RPMI8226 (cell line): ENCODE results near the gene POMP.
"Not testable (repeated sequence)": the region's sequence is repeated elsewhere in the genome, so short reads cannot be mapped to it uniquely, and the experiment has no call there.

ENCODE experiments used
- DNase-seq: peaks from one replicate; pipeline ENCODE4 v3.0.0-alpha.2; 2015

POMP gene

DNA sequence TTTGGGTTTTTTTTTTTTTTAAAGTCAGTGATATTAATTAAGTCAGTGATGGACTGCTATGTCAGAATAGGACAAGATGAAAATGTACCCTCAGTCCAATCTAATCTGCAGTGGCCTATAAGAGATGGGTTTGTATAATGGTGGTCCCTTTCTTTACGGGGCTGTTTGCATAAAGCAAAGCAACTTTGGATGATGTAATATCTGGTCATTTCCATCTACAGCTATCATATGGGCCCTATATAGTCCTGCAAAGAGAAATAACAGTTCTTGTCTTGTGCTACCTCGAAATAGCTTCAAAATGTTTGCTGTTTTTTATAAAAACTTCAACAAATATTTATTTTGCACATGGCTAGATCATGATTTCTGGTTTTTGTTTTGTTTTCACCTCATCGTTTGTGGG lies 20.2 kb upstream of the POMP start:
- DNase-seq = no peak

DNA sequence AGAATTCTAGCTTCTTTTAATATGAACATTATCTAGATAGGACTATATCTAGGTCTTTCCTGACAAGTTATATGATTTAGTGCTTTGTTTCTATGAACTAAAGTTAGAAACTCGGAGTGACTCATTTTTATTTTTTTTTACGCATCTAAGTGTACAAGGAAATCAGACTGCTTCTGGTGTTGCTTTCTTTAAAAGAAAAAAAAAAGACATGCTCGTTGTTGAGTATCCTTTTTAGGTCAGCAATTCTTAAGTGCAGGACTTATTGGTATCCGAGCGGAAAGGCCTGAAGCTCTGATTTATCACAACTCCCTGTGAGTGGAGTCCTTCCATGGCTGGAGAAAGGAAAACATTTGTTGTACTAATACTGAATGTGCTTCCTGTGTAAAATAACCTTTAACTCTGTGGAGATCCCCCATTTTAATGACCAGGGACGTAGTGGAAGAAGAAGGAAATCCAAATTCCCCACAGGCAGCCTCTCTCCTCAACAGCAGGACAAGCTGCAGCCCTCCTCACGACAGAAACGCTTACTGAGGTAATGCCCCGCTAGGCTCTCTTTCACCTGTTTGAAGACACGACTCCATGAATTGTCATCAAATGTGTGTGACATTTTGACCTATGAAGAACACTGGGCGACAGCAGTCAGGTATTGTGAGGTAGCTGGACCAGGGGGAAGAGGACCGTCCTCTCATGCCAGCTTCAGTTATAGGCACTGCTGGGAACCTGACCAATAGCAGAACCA lies 17.9 kb upstream of the POMP start:
- DNase-seq = no peak

DNA sequence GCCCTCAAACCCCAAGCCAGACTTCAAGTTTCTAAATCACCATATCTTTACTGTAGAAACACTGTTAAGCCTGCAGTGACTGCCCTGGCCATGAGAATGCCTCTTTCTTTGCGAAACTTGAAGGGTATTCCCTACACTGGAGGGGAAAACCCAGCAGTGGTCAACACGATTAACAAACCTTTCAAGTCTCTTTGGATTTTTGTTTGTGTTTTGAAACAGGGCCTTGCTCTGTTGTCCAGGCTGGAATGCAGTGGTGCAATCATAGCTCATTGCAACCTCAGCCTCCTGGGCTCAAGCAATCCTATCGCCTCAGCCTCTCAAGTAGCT lies 17.4 kb upstream of the POMP start:
- DNase-seq = no peak

DNA sequence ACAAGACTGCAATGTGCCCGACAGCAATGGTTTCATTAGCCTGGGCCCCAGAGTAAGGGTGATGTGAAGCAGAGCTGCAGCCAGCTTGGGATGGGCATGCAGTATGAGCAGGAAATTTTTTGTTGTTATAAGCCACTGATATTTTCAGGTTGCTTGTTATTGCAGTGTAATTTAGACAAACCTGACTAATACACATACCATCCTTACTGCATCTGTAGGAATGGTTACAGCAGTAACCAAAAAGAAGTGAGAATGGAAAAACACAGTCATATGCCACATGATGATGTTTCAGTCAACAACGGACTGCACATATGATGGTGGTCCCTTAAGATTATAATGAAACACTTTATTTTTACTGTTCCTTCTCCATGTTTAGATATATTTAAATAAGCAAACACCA lies 8.6 kb upstream of the POMP start:
- DNase-seq = no peak

DNA sequence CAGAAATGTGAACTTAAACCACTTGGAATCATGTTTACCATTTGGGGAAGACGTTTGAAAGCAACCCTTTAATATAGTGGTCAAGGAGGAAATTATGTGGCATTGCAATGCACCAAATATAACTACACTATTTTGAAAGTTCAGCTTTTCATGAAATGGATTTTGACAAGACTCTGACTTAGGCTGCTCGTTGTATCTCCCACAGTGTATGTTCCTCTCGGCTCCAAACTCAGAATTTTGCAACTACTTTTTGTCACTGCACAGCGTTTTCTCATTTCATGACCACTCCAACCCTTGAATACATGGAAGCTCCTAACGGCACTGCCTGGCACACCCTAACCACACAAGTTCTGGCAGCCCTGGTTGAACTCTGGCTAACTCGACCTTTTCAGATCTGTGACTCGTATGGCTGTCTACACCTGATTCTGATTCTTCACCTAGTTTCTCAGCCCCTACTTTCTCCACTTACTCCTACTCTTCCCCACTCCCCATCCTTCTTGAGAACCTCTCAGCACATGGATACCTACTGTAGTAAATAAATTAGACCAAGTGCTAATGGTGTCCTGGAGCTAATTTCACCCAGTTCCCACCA lies 7.0 kb upstream of the POMP start:
- no peak for DNase-seq

DNA sequence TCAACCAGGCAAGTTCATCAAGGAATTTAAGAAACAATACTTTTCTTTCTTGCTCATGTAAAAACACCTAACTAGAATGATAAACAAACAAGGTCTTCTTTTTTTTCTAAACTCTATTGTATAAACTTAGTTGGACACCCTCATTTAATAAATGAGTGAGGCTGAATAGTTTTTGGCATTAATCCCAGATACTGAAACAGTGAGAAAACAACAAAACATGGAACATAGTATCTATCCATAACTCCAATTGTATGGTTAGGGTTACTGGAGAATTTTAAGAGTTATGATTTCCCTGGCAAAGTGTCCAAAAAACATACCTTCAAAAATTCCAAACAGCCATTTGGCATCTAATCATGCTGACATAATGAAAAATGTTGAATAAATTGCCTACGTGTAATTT lies 5.8 kb upstream of the POMP start:
- no peak for DNase-seq

DNA sequence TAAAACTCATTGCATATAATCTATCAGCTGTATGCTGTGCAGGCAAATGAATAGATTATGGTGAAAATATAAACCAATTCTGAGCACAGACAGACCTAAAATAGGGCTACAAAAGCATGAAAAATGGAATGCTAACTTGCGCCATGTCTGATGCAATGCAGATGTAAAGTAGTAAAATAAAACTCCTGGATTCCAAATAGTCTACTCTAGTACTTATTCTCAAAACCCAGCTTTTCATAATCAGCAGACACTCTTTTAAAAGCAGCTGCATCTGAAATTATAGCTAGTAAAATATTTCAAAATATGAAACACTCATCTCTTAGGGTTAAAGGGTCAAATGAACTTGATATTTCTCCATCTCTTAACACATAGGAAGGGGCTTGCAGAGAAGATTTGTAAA lies 4.7 kb upstream of the POMP start:
- no peak for DNase-seq

DNA sequence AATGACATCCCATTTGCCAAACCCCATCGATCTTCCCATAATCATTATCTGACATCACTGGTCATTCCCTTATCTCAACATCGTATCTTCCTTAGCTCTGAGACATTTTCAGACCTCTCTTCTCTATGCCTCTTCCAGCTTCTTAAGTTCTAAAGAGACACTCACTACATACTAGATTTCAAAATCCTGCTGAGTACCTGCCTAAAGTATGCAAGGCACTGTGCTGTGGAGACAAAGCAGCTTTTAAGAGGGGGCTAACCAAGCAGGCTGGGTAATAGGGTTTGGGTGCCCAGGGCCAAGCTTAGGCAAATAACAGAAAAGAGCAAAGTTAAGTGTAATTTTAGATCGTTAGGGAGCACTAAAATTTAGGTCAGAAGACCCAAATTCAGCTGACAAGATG lies 3.4 kb upstream of the POMP start:
- no peak for DNase-seq

DNA sequence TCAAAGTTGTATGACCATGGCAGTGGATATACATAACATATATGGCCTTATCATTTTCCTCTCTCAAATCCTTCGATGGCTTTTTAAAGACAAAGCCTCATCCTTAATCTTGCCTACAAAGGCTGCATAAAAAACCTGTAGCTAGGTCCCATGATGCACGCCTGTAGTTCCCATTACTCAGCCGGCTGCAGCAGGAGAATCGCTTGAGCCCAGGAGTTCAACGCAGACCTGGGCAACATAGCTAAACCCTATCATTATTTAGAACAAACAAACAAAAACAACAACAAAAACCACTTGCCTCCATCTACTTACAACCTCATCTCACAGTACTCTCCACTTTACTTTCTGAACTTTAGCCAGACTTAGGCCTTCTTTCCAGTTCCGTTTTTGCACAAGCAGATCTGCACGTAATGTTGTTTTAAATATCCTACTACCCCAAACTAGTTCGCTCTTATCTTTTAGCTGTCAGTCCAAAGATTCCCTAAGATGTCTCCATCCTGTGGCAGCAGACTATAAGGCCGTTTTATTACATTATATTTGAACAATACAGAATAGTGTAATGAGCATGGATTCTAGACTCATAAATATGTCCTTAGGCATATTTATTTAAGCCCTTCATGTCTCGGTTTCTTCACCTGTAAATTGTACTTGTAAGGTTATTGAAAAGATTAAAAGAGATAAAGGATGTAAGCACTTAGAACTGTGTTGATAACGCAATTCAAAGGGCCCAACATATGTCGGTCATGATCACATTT lies 969 bp upstream of the POMP start:
- DNase-seq = peak; percentile 2

DNA sequence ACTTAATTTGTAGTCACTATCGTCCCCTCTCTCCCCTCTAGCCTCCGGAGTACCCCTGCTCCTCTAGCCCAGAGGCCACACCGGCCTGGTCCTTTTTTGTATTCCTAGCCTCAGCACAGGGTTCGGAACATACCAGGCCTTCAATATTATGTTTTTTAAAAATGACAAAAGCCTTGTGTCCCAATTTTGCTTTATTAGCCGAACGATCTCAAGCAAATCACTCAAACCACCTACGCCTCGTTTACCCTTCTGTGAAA lies 463 bp upstream of the POMP start:
- DNase-seq = peak; percentile 2

DNA sequence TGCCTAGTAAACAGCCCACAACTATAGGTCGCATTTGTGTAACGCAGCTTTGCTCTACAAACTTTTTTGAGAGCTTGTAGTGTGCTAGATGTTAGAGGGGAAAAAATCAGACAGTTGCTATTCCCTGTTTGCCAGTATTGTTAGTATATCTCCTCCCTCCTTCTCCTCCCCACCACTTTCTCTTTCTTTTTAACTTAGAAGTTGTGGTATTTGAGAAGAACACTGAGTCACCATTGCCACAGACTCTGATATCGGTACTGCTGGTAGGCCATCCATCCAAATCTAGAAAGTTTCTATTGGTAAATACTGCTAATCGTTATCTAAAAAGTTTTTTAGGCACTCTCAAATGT lies 666 bp downstream of the POMP start:
- peak; percentile 3 for DNase-seq

DNA sequence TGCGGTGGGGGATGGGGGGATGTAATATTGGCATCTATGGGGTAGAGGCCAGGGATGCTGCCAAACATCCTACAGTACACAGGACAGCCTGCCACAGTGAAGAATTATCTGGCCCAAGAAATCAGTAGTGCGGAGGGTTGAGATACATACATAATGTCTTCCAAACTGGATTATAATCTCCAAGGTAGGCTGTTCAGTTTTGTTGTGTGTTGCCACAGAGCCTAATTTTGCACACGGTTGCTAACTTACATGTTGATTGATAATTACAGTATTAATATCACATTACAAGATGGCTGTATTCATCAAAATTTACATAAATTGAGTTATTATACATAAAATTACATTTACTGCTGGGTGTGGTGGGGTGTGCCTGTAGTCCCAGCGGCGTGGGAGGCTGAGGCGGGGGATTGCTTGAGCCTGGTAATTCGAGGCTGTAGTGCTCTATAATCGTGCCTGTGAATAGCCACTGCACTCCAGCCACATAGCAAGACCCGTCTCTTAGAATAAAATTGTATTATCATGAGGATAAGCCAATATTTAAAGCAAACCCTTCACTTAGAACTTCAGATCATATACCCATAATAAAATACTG lies 8.1 kb downstream of the POMP start:
- no peak for DNase-seq

DNA sequence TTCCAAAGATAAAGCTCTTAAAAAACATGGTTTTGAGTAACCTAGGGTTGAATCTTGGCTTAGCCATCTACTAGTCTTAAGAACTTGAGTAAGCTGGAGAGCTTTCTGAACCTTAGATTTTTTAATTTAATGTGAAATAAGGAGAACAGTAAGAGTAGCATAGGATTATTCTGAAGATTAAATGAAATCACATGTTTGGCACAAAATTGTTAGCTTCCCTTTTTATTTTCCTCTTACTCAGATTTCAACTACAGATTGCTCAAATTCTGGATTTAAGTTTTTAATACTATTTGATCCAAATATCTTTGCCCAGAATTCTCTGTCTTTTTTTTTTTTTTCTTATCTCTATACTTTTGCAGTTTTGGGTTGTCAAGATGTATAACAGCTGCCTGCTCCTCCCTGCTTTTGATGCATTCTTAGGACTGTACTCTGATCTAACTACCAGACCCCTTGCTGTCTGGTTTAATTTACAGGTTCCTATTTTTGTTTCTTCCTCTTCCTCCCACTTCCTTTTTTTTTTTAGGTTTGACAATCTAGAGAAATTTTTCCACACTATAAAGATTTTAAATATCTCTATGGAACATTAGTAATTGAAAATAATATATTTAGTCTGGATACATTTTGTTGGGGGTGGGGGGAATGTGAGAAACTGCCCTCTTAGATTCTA lies 12.3 kb downstream of the POMP start:
- no peak for DNase-seq

DNA sequence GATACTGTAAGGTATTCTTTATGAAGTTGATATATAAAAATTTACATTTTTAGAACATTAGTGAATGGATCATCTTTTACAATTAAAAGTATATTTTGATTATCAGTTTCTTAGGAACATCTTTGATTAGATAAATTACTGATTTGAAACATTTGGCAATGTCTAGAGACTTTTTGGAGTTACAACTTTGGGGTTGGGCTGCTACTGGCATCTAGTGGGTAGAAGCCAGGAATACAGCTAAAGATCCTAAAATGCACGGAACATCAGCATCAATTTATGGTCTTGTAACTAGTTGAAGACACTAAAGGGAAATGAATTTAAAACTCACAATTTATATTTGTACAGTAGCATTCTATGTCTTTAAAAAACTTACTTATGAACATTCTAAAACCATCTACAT lies 19.9 kb downstream of the POMP start:
- DNase-seq = no peak

DNA sequence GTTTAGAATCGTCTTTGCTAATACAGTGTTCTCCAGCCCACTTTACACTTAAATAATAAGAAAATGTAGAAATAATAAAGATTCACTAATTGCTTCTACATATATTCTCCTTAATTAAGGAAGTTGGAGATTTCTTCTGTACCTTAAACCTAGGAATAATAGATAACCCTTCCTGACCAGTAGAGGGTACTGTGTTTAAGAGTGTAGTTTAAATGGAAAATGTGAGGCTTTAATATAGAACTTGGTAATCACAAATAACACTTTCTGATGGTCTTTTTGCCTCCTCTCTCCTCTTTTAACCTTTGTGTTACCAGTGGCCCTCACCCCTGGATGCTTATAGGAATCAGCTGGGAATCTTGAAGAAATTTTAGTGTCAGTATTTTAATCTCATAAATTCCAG lies 20.7 kb downstream of the POMP start:
- no peak for DNase-seq

DNA sequence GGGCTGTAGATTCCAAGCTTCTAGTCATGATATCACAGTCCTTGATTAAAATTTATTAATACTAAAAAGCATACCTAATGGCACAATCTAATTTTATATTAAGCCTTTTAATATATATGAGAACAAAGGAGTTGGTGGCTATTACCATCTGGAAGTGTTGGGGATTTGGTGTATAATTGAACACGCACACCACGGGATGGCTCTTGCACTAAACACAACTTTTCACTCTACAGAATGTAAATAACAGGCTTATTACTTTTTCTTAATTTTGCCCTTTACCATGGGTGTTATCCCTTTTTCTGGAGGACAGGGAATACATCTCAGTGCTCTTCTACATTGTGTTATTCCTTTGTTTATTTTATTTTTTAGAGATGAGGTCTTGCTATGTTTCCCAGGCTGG lies 21.6 kb downstream of the POMP start:
- no peak for DNase-seq

DNA sequence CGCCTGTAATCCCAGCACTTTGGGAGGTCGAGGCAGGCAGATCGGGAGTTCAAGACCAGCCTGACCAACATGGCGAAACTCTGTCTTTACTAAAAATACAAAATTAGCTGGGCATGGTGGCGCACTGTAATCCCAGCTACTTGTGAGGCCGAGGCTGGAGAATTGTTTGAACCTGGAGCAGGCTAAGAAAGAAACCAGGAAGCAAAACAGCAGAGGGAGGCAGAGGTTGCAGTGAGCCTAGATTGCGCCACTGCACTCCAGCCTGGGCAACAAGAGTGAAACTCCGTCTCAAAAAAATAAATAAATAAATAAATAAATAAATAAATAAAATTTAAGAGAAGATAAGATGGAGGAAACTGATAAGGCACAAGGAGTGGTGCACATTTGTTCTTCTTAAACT lies 24.2 kb downstream of the POMP start:
- DNase-seq = not testable (repeated sequence)

DNA sequence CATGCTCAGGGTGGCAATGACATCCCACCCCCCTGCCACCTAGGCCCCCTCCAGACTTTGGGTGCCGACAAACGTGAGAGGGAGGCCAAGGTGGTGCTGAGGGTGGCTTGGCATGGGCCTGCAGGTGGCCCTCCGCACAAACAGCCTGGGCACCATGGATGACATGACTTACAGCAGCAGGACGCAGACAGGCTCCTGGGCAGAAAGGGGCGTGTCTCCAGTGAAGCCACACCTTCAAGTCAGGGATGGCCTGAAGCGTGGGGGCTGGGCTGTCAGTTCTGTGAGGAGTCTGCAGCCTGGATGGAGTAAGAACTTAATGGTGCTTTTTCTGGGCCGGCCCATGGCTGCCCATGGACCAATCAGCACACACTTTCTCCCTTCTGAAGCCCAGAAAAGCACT lies 25.3 kb downstream of the POMP start:
- DNase-seq = no peak

DNA sequence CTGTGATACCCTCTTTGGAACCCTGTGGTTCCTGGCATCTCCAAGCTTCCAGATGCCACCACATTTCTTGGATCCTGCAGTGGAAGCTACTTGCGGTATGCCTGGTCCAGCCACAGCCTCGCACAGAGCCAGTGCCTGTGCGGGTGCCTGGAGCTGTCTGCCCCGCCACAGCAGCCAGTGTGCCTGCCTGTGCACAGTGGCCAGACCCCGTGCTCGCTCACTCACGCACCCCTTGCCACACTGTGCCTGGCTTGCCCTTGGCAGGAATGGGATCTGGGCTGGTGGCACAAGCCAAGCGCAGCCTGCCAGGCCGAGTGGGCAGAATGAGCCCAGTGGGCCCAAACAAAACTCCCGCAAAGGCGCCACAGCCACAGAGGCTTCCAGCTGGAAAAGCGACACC lies 26.2 kb downstream of the POMP start:
- DNase-seq = no peak

DNA sequence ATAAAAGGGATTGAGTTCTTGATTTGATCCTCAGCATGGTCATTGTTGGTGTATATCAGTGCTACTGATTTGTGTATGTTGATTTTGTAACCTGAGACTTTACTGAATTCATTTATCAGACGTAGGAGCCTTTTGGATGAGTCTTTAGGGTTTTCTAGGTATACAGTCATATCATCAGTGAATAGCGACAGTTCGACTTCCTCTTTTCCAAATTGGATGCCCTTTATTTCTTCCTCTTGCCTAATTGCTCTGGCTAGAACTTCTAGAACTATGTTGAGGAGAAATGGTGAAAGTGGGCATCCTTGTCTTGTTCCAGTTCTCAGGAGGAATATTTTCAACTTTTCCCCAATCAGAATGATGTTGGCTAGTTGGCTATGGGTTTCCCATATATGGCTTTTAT lies 27.0 kb downstream of the POMP start:
- no peak for DNase-seq

DNA sequence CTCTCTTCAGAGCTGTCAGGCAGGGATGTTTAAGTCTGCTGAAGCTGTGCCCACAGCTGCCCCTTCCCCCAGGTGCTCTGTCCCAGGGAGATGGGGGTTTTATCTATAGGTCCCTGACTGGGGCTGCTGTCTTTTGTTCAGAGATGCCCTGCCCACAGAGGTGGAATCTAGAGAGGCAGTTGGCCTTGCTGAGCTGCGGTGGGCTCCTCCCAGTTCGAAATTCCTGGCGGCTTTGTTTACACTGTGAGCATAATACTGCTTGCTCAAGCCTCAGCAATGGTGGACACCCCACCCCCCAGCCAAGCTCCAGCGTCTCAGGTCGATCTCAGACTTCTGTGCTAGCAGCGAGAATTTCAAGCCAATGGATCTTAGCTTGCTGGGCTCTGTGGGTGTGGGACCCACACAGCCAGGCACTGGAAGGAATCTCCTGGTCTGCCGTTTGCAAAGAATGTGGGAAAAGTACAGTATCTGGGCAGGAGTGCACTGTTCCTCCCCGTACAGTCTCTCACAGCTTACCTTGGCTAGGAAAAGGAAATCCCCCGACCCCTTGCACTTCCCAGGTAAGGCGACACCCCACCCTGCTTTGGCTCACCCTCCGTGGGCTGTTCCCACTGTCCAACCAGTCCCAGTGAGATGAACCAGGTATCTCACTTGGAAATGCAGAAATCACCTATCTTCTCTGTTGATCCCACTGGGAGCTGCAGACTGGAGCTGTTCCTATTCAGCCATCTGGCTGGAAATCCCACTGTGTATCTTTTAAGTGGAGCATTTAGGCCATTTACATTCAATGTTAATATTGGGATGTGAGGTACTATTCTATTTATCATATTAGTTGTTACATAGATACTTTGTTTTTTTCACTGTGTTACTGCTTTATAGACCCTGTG lies 34.9 kb downstream of the POMP start:
- not testable (repeated sequence) for DNase-seq

DNA sequence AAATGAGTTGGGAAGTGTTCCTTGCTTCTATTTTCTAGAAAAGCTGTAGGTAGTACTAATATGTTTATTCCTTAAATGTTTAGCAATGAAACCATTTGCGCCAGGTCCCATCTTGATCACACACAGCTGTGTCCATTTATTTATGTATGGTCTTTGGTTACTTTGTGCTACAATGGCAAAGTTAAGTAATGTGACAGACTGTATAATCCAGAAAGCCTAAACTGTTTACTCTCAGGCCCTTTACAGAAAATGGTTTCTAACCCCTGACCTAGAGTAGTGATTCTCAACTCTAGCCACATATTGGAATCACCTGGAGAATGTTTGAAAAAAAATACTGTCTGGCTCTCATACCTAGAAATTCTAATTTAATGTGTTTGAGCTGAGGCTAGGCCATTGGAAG lies 38.5 kb downstream of the POMP start:
- no peak for DNase-seq

DNA sequence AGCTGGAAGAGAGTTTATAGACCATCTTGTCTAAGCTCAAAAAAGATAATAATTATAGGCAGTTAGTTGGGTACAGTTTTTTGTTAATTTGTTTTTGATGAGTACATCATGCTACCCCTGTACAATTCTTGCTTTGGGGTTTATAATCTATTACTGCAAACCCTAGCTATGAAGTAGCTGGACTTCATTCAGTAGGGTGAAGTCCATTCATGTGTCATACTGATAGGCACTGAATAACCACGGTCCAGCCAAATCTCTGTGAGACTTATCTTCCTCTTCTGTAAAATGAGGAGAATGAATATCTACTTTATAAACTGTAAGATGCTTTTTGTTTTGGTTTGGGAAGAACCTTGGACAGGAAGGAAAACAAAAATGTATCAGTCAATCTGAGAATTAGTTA lies 40.3 kb downstream of the POMP start:
- DNase-seq = no peak
